Lower leg skin (tissue), 3 donors: Measurements from ENCODE around the gene CCDC191.

Experiments
- CTCF ChIP-seq, 3 donors: fragments of 450-650 bp; IDR thresholded peaks; one replicate each; pipeline ENCODE4 v1.5.1; 2016; ENCODE audit warnings: antibody characterized with exemption in 3 of 3, mild to moderate bottlenecking in 3 of 3, moderate library complexity in 2 of 3
- POLR2A ChIP-seq, 2 donors: fragments of 450-650 bp; IDR thresholded peaks; one replicate each; pipeline ENCODE4 v1.6.1; 2016 to 2017; ENCODE audit warnings: antibody characterized with exemption in 2 of 2, mild to moderate bottlenecking in 1 of 2, moderate library complexity in 1 of 2

- TF ChIP-seq CTCF (IDR thresholded peaks at IDR 0.05) (no peak), POLR2A (IDR thresholded peaks at IDR 0.05) (no peak)
Measured at GRCh38 chr3:114103858-114104257, 47.5 kb upstream of the CCDC191 start.
